NOMO-1 treated with dmso at 0.1 percent for 144 hours (cell line): Measurements from ENCODE around the gene APH1B.
"Not testable (repeated sequence)": the region's sequence is repeated elsewhere in the genome, so short reads cannot be mapped to it uniquely, and the experiment has no call there.

Source experiments
- DNase-seq: peaks from one replicate; lab custom pipeline; 2025; ENCODE audit not compliant: unreplicated experiment; lab: John Stamatoyannopoulos, UW

Gene APH1B

GRCh38 chr15:63277038-63277892, at the start of gene APH1B:
APH1B (plus strand) TSS chr15:63277605; CDS start chr15:63277624, 19 bp downstream.
- peak; percentile 92 for DNase-seq

- DNase-seq: no peak
These were observed 49.7 kb upstream of the APH1B start for GRCh38 chr15:63227689-63228088.

DNA sequence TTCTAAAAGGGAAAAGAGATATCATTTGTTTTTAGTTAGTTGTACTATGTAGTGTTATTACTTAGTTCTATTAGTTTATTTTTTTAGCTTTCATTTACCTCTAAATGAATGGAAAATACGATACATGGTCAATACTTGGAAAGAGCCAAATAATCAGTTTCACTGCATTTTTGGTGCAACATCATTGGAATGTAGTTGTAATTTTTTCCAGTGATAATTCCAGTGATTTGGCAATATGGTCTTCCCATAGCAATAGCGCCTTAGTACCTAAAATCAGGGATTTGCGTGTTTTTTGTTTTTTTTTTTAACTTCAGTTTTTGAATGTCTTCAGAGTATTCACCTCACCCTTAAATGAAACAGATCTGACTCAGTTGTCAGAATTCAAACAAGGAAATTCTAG, 46.2 kb upstream of the APH1B start:
- no peak for DNase-seq

DNA sequence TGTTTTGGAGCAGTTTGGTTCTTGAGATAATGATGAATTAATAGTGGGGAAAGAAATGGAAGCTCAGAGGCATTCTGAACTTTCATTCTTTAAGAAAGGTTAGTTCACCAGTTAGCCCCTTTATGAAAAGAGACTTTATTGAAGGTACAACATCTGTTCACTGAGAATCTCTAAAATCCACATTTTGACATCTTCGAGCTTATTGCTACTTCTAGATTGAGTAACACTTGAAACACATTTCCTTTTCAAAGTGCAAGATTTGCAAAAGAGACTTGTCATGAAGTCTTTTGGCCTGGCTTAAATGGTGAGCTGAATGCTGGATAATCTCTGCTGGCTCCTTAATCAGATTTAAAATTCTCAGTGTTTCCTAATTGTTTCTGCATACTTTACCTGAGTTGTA, 45.7 kb upstream of the APH1B start:
- no peak for DNase-seq

- DNase-seq: no peak
These were observed 45.0 kb upstream of the APH1B start for GRCh38 chr15:63232405-63232804.

DNA sequence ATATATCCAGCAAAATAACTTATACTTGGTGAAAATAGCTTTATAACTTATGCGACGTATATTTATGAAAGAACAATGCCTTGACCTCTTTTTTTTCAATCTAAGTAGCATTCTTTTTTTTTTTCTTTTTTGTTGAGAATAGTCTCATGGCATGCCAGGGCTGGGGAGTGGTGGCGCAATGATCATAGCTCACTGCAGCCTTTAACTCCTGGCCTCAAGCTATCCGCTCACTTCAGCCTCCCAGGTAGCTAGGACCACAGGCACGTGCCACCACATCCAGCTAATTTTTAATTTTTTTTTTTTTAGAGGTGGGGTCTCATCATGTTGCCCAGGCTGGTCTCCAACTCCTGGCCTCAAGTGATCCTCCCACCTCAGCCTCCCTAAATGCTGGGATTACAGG, 44.5 kb upstream of the APH1B start:
- DNase-seq: no peak

- DNase-seq: no peak
These were observed 43.6 kb upstream of the APH1B start for GRCh38 chr15:63233667-63234423.

GRCh38 chr15:63234451-63234870, 42.9 kb upstream of the APH1B start:
- no peak for DNase-seq

DNA sequence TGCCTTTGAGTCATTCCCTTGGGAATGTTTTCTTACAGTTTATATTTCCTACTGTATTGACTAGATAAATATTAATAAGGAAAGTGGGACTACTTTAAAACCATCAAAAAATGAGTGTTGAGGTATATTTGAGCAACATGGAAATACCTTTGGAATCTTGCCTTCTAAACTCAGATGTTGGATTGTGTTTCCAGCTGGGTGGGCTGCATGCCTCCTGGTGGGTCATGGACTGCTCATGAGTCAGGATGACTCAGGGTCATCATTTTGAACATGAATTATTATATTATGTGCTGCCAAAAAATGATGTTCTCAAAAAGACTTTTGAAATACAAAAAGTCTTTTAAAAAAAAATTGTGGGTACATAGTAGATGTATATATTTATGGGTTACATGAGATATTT, 41.1 kb upstream of the APH1B start:
- no peak for DNase-seq

GRCh38 chr15:63237086-63237485, 40.3 kb upstream of the APH1B start:
- DNase-seq: not testable (repeated sequence)

DNA sequence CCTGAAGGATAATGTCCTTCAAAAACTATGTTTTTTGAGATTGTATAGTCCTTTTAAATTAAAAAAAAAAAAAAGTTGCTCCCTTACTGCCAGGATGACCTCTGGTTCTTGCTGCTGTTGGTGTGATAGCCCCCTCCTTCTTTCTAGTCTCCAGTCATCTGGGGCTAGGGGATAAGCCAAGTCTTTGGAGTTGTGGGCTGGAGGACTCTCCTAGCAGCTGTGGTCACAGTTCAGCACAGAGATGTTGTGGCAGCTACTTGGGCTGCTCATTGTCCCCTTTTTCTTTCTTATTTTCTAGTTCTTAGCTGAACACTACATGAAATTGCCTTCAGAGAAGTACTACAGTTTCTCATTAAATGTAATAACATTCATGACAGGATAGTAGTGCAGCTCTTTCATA, 39.2 kb upstream of the APH1B start:
- DNase-seq: no peak

GRCh38 chr15:63238796-63239195, 38.6 kb upstream of the APH1B start:
- no peak for DNase-seq

DNA sequence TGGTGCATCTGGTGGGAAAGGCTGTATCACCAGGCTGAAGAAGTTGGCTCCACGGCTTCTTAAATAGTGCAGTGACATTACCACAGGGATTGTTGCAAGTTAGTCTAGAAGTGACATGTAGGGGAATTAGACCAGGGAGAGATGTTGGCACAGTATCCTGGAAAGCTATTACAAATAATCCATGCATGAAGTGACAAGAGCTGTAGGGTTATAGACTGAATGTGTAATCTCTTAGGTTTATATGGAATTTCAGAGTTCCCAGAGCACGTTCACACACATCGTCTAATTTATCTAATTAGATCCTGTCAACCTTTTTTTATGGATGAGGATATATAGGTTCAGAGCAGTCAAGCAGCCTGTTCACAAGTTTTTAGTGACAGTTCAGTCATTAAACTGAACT, 37.3 kb upstream of the APH1B start:
- DNase-seq: no peak

GRCh38 chr15:63241316-63241715, 36.1 kb upstream of the APH1B start:
- no peak for DNase-seq

- DNase-seq: no peak
These were observed 34.3 kb upstream of the APH1B start for GRCh38 chr15:63243101-63243500.

GRCh38 chr15:63243776-63244175, 33.6 kb upstream of the APH1B start:
- no peak for DNase-seq

DNA sequence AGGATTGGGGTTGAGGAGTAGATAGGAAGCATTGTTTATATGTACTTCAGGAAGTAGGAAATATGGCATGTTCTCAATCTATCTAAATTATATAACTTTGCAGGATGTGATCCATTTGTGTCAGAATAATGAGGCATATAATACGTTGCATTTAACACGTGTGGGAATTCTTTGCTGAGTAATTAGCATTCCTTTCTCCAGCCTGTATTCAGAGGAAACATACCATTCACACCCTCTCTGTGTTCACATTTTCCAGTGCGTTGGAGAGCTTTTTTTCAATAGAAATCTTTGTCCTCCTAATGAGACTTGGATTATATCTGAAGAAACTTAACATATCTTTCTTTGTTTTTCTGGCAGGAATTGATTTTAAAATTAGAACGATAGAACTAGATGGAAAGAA, 33.0 kb upstream of the APH1B start:
- no peak for DNase-seq

- DNase-seq: no peak
These were observed 32.3 kb upstream of the APH1B start for GRCh38 chr15:63244976-63245645.

DNA sequence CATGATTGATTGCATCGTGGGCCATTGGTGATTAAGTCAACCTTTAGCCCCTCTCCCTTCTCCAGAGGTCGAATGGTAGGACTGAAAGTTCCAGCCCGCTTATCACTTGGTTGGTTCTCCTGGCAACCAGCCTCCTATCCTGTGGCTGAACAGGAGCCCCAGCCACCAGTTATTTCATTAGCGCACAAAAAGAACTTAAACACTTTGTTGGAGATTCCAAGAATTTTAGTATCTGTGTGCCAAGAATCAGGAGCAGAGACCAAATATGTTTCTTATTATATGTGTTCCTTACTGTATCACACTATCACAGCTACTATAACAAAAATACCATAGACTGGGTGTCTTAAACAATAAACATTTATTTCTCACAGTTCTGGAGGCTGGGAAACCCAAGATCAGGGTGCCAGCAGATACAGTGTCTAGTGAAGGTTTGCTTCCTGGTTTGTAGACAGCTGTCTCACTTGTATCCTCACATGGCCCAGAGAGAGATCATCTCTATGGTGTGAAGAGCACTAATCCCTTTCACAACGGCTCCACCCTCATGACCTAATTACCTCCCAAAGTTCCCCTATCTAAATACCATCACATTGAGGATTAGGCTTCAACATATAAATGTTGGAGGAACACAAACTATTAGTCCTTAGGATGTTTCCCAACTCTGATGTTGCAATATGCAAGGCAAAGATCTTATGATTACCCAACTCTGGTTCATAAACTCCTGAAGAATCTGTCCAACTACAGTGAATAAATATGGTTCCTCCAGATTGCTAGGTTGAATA, 30.5 kb upstream of the APH1B start:
- peak; percentile 88 for DNase-seq

- DNase-seq: no peak
These were observed 27.0 kb upstream of the APH1B start for GRCh38 chr15:63250312-63250965.
